K562 (cell line): Measurements from ENCODE around the gene FGF11. TPM values are rescaled to one million over a fixed set of nuclear protein-coding genes. Genes with fewer than 3 reads are reported as not detected.

ENCODE experiments used
- ZBTB40 ChIP-seq, 2 experiments: fragments of 450-650 bp in 1 of 2; sonication (generic) in 1 of 2; formaldehyde crosslinking in 1 of 2; IDR thresholded peaks; 2 replicates each; pipeline versions ENCODE4 v1.7.1 to v1.9.0; 2016 to 2022; ENCODE audit warnings: inconsistent platforms in 1 of 2, mild to moderate bottlenecking in 1 of 2, missing genetic modification reagents in 1 of 2
- polyA plus RNA-seq, 8 experiments: library from polyadenylated mRNA; depleted of rRNA in 4 of 8; stranded (reverse) in 5 of 8; unstranded in 3 of 8; fragments of >200 nt; fragmentation: Nextera tagmentation in 2 of 8; fragmentation: Illumina TruSeq in 1 of 8; extraction: Ambion mirVana in 2 of 8; extraction: Trizol in 1 of 8; gene quantifications; 2 replicates each; pipeline versions ENCODE4 v1.2.1 to v1.2.3, GENCODE V29; 2011 to 2014; ENCODE audit warnings: inconsistent platforms in 1 of 8, missing spikeins in 1 of 8
- total RNA-seq, 7 experiments: library from RNA; depleted of rRNA in 6 of 7; stranded (reverse); fragments of >200 nt in 6 of 7; fragmentation: Illumina TruSeq in 2 of 7; extraction: Trizol in 2 of 7; gene quantifications; 2 replicates each; pipeline versions ENCODE4 v1.2.1 to v1.2.3, GENCODE V29; 2011 to 2021; ENCODE audit warnings: low replicate concordance in 1 of 7

Gene FGF11
- total and polyA plus RNA-seq, 9 of the 15 experiments (the other 6 are each of a cell fraction or from before 2014, with no cell fraction given) = 1.2 to 7.5 (median 3.0) TPM

GRCh38 chr17:7426896-7427489 is 12.3 kb upstream of the FGF11 start (continued):
- TF ChIP-seq ZBTB40 (IDR thresholded peaks at IDR 0.05) (no peak), ZBTB40 (CRISPR knock-in tag; IDR thresholded peaks at IDR 0.05) (no peak)
